GM19240 (cell line): Measurements from ENCODE around the gene UBE2QL1.

Experiments
- DNase-seq: peaks from one replicate; pipeline ENCODE4 v3.0.0; 2011; ENCODE audit warnings: low spot score; ENCODE audit not compliant: insufficient read length

Gene UBE2QL1

DNA sequence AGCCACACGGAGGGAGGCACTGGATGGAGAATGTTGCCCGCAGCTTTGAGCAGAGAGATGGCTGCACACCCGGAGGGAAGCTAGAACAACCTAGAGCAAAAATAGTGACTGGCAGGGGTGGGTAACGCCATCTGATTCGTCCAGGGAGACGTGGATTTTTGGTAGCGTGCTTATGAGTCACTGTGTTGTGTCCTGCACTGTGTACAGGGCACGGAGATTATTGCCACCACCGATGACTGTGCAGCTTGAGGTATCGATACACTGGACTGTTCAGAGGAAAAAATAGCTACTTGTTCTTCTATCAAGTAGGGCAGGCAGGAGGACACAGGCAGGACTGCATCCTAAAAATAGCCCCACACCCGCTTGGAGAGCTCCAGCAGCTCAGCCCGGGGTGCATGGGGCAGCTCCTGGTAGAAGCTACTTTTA is 6.0 kb downstream of the UBE2QL1 start:
- DNase-seq, result no peak

DNA sequence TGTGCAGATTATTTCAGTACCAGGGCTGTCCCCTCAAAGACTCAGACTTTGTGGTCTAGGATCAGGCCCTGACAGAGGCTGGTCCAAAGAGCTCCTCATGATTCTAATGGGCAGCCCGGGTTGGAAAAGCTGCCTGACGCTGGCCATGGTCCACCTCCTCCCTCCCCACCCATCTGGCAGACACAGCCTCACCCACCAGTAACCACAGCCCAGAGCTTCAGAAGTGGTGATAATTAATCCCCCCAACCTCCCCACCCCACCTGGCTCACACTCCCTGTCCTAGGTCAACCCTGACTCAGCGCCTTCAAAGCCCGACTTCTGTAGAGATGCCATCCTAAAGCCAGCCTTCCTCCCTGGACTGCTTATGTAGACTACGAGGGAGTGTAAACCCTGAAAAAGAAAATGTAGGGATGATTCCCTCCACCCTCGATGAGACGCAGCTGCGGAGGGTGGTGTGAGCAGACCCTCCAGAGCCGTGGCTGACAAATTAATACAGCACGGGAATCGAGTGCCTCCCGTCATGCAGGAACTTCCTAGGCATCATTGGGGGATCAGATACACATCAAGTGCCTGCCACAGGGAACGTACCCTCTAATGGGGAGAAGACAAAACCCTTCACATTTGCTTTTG is 7.0 kb downstream of the UBE2QL1 start:
- DNase-seq, result no peak

DNA sequence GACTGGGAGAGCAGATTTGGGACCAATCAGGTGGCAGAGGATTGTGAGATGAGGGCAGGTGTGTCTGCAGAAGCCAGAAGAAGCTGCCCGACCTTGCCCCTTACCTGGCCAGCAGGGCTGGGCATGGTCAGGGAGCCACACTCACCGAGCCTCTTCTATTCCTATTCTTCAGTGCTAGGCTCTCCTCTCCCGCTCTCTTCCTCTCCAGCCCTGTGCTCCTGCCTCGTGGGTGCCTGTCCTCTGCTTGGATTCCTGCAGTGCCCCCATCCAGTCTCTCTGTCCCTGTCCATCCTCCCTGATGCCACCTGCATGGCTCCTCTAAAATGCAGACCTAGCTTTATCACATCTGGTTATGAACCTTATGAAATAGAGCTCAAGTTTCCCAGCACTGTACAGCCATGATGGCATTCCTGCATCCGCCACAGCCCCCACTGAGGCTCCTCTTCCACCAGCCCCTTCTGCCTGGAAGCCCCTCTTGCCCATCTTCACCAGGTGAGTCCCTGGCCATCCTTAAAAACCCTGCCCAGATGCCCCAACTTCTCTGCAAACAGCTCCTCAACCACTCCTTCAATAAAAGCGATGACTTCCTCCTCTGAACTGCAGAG is 8.2 kb downstream of the UBE2QL1 start:
- DNase-seq, result no peak

DNA sequence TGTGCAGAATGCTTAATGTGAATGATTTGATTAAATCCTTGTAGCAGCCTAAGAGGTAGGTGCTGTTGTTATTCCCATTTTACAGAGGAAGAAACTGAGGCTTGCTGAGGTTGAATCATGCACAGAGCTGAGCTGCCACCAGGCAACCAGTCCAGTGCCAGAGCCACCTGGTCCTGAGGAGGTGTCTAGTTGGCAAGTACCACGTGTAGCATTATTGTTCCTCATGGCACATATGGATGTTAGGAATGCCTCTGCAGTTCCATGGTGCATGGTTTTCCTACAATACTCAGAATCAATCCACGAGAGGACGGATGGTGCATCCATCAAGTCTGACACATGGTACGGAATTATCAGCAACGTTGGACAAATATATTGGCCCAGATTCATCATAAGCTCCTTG is 8.9 kb downstream of the UBE2QL1 start:
- DNase-seq, result no peak

DNA sequence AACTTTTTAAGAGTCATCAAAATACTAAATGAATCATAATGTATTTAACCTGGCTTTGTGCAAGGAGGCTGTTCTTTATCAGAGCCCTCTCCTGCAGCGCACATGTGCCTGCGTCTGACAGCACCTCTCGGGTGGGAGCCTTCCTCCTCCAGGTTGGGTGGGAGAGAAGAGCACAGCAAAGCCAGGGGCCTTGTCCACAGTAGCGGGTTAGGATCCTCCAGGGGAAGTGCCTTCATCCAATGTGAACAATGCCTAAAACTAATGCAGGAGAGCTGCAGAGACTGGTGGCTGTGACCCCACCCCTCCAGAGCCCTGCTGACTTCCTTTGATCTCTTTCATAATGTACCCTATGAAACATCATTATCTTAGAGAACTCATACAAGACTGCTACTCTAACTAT is 10.2 kb downstream of the UBE2QL1 start:
- DNase-seq, result no peak

DNA sequence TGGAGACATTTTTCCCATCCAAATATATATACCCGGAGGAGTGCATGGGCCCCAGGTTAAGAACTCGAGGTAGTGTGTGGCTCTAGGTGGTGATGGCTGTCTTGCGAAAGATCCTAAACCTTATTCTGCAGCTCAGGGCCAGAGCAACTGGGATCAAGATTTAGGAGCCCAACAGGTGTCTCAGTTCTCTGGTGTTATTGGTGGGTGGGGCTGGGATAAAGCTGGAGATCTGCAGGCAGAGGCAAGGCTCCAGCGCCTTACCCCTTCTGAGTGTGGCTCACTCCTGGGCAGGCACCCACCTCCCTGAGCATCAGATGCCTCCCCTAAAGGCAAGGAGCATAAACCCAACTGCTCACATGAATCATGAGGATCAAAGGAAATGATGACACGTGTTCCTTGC is 11.2 kb downstream of the UBE2QL1 start:
- DNase-seq, result no peak

DNA sequence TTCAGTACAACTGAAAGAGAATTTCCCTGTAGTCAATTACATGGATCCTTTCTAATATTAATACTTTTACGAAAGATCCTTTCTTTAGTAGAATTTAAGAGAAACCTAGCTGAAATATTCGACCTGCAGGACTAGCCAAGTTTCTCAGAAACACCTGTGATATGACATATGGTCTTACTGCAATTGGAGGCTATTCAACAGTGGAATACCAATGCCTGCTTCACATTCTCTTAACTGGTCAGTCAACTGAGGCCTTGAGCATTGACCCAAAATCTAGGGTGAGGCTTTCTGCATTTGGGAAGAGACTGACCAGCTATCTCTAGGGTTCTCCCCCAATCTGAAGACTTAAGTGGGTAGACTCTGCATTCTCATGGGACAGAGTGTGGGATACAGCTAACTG is 12.3 kb downstream of the UBE2QL1 start:
- DNase-seq, result no peak

DNA sequence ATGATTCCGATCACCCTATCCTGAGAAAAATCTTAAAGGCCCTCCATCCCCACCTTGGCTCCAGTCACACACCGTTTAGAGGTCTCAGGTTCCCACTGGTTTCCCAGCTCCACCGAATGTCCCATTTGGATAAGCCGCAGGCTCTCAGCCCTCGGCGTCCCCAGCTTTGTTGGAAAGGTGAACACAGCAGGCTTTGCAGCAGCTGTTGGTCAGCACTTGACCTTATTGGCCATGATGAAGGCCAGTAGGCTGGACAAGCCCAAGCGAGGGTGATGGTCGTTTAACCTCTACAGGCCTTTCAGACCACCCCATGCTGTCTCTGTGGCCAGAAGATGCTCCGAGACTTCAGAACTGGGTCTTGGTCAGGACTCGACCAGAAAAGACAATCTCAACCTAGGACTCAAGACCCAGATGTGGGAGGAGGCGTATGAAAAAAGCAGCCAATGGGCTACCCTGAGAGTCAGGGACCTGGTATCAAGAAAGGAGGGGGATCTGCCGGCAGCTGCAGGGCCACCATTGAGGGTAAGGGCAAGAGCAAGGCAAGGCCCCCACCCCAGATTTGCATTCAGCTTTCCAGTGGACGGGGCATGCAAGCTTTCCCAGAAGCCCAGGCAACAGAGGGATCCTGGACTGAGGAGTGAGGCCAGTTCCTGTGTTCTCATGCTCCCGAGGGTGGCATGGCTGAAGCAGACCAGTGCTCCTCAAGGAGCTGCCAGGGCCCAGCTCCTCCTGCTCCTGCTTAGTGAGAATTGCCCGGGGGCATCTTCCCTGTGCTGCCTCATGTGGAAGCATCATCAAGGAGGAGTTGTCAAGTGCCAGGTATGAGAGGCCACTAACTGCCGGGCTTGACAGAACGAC is 13.4 kb downstream of the UBE2QL1 start:
- DNase-seq, result no peak

DNA sequence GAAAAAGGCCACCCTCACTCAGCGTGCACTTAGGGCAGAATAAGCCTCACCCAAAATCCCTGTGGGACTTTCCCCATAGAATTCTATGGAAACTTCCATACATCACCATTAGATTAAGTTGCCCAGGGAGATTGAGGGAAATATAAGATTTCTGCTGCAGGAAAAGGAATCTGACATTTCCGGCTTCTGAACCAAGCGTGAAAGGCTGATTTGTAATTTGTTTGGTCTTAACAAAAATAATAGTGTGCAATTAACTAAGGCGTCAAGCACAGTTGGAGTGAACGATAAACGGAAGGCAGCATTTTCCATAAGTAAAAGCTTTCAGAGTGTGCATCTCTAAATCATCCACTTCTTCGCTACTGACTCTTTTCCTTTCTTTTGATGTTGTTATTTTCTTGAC is 14.0 kb downstream of the UBE2QL1 start:
- DNase-seq, result no peak

DNA sequence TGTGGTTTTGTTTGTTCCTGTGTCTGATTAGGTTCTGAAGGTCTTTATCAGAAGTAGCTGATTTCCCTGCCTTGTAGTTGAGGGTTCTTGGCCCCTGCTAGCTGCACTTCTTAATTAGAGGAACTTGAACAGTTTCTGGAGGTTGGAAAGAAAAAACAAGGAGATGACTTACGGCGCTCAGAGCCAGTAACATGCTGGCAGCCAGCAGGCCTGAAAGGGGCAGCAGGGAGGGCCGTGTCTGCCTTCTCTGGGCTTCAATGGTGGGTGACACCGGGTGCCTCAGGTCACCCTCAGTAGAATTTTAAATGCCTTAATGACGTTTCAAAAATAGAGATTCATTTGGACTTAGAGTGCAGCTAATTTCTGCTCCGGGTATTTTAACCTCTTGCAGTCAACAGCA is 15.8 kb downstream of the UBE2QL1 start:
- DNase-seq, result no peak

DNA sequence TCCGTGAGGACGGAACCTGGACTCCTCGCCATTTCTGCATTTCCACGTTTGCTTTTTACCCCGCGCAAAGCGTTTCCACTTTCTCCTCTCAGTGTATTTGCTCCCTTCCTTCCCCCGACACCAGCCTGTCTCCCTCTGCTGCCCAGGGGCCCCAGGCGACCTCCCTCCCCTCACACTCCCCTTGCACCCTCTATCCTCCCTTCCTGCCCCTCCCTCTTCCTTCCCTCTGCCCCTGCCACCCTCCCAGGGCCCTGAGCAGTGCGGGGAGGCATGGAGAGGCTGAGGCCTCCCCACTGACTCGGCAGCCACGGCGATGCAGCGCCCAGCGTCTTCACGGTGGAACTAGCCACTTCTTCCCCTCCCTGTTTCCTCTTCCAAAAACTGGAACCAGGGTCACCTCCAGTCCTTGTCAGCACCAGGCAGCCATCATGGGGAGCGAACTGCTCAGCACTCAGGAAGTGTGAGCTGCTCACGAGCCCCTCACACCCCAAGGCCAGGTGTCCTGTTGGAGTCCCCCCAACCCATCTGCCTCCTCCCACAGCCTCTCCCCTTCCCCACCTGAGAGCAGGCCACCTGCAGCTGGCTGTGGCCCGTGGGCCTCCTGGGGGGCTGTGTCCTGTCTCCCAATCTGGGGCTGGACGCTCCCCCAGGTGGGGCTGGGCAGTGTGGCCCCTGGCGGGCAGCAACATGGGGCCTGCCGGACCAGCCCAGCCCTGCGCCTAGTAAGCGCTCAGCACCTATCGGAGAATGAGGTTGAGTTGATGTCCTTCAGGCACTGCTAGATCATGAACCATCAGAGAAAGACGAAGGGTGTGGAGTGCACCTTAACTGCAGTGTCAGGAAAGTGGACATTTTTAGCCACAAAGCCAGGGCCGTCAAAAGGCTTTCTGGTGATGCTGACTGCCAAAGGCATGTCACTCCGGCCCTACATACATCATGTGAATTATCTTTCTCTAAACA is 17.5 kb downstream of the UBE2QL1 start:
- no peak for DNase-seq

DNA sequence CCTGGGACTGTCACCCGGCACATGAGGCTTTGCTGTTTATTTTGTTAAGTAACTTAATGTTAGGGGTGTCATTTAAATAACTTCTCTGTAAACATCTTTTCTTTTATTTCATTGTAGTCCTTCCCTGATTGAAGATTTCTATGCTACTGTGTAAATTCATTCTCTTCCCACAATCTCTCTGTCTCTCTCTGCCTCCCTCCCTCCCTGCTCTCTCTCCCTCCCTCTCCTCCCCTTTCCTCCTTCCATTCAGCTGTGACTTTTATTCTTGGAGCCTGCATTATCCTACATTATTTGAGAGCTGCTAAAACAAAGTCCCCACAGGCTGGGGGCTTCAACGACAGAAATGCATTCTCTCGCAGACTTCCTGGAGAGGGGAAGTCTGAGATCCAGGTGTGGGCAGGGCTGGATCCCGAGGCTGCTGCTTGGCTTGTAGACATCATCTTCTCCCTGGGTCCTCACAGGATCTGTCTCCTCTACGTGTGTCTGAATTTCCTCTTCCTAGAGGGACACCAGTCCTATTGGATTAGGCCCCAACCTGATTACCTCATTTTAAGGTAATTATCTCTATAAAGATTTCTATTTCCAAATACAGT is 18.4 kb downstream of the UBE2QL1 start:
- DNase-seq, result no peak

DNA sequence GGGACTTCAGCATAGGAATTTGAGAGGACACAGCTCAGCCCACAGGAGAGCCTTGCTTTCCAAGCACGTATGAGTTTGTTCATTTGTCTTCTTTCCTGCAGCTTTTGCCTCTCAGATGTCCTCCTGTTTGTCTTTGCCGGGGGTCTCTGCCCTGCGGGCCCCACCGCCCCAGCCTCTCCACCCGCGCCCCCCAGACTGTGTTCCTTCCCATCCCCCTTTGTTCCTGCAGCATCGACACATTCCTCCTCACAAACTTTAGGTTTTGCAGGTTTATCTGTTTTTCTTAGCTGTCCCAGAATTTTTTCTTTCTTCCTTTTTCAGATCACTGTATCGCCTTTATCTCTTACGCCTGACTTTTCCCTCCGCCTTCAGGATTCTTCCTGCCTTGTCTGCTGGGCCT is 18.9 kb downstream of the UBE2QL1 start:
- no peak for DNase-seq

DNA sequence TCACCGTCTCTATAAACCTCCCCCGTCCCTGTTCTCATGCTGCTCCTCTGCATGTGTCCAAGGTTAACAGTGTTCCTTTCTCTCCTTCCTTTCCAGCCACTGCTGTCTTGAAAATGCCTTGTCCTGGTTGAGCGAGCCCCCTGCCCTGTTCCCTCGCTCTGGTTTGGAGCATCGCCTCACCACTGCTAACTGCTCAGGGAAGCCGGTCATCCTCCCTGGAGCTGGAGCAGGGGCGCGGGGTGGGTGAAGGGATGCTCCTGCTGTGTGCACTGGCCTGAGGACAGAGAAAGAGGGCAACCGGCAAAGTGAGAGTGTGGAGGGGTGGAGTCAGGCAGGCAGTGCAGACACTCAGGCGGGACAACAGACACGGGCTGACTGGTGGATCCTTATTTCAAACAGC is 19.4 kb downstream of the UBE2QL1 start:
- DNase-seq, result no peak

DNA sequence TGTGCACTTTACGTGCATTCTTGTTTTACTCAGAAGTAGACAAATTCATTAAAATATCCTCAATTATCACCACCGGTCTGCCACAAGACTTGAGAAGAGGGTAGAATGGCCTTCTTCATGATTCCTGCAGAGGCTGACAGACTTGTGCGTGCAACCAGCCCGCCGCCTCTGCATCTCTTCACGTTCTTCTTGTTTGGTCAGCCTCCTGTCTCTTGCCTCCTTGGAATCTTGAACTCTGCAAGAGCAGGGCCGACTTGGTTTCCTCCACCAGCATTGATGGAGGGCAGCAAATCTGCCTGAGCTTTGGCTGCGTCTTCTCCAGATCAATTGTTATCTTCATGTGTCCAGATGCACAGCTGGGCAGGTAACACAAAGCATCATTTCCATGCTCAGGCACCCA is 20.2 kb downstream of the UBE2QL1 start:
- no peak for DNase-seq

DNA sequence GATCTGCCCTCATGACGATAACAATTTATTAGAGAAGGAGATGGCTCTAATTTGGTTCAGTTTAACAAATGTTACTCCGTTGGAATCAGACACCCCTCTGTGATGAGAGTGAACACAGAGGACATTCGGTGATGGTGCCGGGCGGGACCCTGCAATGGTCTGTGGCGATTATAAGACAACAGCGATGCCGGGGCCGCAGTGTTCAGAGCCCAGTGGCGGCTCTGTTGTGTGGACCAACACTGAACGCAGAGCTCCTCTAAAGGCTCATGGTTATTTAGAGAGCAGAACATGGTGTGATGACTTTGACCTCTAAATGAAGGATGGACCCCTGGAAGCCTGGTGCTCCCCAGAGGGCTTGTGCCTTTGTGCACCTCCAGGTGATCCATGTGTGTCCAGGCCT is 21.2 kb downstream of the UBE2QL1 start:
- no peak for DNase-seq

DNA sequence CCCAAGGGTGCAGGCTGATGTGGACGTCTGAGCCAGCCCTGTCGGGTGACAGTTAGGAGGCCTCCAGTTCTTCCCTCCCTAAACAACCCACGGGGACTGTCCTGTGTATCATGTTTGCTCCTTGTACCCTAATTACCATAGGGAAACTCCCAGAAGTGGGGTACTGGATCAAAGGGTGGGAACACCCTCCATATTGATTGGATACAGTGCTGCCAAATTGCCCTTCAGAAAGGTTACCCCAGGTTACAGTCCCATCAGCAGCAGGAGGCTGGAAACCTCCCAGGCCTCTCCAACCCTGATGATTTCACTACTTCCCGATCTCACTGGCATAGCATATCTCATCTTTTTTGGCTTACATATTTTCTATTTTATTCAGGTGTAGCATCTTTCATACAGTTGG is 22.0 kb downstream of the UBE2QL1 start:
- DNase-seq, result no peak

DNA sequence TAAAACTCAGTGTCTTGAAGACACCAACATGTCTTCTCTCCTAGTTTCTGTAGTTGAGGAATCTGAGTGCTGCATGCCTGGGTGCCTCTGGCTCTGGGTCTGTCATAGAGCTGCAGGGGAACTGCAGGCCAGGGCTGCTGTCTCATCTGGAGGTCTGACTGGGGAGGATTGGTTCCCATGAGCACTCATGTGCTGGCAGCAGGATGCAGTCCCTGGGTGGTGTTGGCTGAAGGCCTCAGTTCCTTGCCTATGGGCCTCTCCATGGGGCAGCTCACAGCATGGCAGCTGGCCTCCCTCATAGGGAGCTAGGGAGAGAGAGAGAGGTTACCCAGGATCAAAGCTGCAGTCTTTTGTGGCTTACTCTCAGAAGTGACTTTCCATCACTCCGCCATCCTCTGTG is 22.6 kb downstream of the UBE2QL1 start:
- no peak for DNase-seq

DNA sequence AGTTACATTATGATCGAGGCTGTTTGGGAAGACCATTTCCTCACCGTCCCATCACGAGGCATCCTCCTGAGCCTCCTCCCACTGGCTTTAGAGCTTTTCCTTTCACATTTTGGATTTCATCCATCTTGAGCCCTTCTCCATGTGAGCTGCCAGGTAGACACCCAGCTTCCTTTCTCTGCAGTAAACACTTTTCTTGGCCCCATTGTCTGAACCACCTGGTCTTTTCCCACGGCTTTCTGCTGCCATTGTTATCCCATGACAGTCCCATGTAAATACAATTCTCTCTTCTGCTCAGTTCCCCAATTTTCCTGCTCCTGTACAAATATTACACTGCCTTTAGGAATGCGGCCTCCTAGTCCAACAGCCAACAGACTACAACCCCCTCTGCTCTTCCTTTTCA is 24.1 kb downstream of the UBE2QL1 start:
- no peak for DNase-seq

DNA sequence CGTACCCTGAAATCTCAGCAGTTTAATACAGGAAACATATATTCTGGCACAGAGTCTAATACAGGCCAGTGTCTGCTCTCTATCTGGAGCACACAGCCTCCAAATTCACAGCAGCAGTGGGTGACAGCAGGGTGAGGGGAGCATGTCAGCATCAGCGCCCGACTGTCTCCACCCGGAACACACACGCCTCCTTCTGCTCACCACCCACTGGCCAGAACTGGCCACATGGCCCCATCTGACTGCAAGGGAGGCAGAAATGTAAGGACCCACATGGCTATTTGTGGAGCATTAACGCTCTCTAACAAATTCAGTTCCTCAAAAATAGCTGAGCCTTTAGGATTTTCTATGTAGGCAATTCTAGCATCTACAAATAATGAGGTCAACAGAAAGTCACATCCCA is 24.6 kb downstream of the UBE2QL1 start:
- no peak for DNase-seq

DNA sequence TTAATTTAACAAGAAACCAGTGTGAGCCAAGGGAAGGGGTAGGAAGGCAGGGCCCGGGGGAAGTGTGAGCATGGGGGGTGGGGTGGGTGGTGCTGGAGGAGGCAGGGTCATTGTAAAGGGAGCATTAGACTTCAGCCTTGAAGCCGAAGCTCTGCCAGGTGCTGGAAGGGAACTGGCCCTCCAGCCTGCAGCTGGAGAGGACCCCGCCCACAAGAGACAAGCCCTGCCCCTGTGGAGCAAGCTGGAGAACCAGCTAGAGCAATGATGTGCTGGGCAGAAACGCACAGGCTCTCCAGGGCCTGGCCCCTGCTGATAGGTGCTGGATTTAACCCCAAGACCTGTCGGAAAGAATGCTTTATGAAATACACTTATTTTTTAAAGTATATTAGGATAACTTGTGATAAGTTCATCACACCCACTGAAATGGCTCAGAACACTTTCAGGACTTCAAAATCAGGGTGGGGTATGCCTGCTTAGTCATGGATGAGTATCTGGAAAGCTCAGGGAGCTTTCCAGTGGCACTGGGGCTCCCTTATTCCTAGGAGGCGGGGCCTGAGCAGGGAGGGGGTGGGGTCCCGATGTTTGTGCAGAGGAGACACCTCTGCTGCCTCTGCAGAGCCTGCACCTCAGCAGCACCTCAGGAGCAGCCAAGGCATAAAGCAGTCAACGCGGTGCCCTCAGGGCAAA is 27.1 kb downstream of the UBE2QL1 start:
- no peak for DNase-seq
